GM19328 (cell line): ENCODE results near the gene HACD1.

ENCODE experiments used
- ATAC-seq: cut with Tn5 transposase; IDR thresholded peaks from one replicate; pipeline ENCODE4 v1.9.1; 2021; ENCODE audit warnings: mild to moderate bottlenecking, moderate library complexity; ENCODE audit not compliant: unreplicated experiment

HACD1 gene, protein sequence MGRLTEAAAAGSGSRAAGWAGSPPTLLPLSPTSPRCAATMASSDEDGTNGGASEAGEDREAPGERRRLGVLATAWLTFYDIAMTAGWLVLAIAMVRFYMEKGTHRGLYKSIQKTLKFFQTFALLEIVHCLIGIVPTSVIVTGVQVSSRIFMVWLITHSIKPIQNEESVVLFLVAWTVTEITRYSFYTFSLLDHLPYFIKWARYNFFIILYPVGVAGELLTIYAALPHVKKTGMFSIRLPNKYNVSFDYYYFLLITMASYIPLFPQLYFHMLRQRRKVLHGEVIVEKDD

DNA sequence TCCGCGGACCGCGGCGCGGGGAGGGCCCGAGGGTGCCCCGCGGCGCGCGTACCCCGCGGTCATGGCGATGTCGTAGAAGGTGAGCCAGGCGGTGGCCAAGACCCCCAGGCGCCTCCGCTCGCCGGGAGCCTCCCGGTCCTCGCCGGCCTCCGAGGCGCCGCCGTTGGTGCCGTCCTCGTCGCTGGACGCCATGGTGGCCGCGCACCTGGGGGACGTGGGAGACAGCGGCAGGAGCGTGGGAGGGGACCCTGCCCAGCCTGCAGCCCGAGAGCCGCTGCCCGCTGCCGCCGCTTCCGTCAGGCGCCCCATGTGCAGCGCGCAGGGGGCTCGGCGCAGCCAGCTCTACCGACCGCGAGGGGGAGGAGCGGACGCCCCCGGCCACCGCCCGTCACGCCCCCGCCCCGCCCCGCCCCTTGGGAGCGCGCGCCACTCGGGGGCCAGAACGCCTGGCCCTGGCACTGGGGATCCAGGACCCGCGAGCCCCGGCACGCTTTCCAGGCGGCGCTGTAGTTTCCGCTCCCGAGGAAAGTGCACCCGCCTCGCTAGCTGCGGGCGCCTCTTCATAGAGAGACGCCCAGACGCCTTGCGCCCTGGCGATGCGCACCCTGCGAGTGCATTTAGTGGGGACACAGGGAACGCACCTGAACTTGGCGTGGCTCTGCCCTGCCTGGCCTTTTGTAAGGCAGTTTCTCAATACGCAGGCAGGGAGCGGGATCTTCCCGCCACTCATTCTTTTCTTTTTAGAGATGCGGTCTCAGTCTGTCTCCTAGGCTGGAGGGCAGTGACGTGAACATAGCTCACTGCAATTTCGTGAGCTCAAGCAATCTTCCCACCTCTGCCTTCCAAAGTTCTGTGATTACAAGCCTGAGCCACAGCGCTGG is at the start of gene HACD1:
TSS of gene HACD1 (minus strand) at position 344 of the 881 bp plus-strand sequence. CDS start at position 309, 35 bp downstream.
- peak; percentile 53 for ATAC-seq

DNA sequence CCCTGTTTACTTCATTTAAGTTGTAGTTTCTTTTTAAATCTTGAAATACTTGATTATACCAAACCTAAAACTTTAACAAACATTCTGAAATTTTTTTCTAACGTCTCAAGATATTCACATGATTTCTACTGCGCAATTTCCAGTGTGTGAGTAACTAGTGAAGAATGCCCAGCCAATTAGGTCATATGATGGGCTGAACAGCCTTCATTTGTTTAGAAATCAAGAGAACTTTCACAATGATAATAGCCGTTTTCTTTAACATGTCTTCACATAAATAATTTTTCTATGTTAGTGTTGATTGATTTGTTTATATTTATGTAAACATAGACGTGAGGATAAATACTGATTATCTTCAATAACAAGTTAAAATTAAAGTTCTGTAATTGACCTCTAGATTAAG is 48.6 kb upstream of the HACD1 start:
- no peak for ATAC-seq

DNA sequence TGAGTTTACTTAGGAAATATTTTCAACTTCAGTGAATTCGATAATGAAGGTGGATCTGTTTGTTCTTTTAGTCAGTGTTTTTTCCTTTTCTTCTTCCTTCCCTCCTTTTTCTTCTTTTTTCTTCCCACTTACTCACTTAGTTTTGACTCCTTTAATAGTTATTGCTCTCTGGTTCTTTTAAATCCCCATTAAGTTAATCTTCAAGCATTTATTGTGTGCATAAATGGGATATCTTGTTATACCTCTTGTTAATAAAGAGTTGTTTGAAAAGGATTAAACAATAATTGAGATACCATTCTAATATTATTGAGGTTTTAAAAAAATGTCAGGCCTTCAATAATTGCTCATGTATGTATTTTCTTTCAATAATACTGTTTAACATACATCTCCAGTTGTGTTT is 46.3 kb upstream of the HACD1 start:
- no peak for ATAC-seq

DNA sequence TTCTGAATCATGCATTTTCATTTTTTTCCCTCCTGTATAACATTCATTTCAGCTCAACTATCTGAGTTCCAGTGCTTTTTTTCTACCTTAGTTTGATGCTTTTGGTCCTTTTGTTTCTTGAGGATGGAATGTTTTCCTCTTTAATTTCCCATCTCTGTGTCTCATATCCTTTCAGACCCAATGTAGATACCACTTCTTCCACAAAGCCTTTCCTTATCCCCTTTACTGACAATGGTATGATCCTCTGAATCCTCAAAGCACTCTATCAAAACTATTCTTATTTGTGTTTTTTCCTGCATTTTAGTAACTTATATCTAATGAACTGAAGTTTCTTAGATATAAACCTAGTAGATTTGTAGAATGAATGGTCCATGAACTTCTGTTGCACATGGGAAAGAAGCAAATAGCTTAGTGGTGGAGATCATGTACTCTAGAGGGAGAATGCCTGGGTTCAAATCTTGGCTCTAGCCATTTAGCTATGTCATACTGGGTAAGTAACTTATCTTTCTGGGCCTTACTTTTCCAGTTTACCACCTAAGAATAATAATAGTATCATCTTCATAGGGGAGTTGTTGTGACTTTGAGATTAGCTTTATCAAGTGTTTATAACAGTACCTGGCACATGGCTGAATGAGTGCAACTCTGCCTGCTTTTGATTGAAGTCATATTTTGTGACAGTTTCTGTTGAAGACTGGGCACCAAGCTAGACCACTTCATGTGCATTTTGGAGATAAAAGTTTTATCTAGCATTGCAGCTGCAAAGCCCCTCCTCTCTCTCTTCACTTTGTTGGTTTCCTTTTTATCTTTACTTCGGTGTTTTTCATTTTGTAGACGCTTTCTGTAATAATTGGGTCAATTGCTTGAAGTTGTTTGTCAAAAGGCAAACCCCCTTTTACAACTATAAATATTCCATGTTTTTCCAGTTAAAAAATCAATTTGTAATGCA is 45.3 kb upstream of the HACD1 start:
- no peak for ATAC-seq

DNA sequence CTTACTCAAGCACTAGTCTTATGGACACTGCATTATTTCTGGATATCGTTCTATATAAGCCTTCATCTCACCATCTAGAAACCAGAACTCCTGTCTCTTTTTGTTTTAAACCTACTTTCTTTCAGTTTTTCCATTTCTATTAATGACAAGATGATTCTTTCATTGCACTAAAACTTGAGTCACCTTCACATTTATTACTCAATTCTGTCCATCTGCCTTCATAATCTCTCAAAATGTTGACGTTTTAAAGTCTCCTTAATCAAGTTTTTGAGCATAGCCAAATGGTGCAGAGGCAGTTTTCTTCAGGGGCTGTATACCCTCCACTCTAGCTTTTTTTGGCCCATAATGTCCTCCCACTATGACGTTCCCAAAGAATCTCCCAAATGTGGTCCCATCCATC is 44.3 kb upstream of the HACD1 start:
- ATAC-seq, result no peak

DNA sequence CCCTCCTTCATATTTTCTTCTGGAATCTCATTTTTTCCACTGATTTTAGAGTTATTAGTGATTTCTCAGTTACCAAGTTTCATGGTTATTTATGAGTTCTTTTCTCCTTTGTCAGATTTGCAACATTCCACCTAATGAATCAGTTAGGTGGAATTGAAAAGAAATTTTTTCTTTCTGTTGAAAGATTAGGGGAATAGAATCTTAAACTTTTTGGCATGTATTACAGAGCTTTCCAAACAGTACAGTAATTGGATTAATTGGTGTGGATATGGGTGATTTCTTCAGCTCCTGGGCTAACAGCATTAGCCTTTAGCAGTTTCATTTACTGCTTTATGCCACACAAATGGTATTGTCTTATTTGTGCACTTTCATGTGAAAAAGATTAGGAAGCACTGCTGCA is 43.7 kb upstream of the HACD1 start:
- ATAC-seq, result no peak

DNA sequence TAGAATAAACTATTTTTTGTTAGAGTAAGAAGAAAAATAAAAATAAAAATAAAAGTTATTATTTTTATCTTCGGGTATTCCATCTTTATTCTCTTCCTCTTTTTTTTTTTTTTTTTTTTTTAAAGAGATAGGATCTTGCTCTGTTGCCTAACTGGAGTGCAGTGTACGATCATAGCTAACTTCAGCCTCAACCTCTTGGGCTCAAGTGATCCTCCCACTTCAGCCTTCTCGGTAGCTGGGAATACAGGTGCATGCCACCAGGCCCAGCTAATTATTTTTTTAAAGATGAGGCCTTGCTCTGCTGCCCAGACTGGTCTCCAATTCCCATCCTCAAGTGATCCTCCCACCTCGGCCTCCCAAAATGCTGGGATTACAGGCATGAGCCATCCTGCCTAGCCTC is 42.2 kb upstream of the HACD1 start:
- ATAC-seq, result no peak

DNA sequence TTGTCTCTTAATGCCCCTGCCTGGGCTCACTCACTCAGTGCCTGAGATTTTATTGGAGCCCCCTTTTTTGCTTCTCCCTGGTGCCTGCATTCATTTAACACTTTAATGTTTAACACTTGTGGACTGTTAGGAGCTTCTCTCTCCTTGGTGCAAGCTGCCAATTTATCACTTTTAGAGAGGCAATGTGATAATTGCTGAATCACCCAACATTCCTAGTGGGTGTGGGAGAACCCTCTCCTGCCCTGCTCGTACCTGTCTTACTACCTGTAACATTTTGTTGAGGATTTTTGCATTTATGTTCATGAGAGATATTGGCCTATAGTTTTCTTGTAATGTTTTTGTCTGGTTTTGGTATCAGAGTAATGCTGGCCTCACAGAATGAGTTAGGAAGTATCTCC is 39.9 kb upstream of the HACD1 start:
- no peak for ATAC-seq

DNA sequence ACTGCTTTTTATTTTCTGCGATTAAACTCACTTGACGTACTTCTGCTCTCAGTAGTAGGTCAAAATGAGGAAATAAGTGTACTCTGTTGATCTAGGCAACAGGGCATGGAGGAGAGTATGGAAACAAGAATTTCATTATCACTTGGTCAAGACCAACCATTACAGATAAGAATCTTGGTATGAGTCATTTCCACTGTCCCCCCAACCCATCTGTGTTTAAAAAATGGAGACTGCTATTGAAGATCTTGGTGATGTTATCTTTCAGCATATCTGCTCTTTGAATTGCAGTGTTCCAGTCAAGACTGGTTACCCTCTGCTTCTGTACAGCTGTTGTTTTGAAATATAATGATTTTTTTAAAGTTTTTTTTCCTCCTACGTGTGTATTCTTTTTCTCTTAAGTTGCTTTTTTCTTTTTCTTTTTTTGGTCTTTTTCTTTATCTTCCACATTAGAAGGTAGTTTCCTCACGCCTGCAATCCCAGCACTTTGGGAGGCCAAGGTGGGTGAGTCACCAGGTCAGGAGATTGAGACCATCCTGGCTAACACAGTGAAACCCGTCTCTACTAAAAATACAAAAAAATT is 38.5 kb upstream of the HACD1 start:
- ATAC-seq, result peak; percentile 90

DNA sequence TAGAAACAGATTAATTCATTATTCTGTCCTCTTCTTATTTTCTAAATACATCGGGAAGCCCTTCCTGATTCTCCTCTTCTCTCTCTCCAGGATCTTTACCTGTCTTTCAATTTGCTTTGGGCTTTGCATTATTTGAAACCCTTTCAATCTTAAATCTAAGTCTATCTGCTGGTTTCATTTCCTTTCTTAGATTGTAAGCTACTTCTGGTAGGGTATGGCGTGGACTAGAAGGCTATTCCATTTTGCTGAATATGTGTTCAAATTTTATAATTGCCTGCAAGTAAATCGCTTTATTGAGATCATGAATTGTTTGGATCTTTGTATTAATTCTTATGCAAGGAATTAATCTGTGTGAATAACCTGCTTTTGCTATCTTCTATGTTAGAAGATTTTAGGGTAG is 37.8 kb upstream of the HACD1 start:
- peak; percentile 24 for ATAC-seq

DNA sequence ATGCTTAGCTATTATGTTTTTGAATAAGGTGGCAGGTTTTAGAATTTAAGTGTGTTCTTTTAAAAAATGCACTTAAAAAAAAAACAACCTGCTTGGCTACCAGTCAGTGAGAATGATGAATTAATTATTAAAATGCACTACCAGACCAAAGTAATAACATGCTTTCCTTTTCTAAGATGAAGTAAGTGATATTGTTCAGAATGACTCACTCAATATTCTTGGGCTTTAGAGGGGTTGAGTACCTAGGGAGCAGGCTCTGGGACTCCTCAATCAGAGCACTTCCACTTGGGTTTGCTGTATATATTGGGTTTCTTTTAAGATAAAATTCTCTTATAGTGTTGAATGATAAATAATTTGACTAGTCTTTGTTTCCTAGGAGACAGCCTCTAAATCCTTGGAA is 35.4 kb upstream of the HACD1 start:
- ATAC-seq, result no peak

DNA sequence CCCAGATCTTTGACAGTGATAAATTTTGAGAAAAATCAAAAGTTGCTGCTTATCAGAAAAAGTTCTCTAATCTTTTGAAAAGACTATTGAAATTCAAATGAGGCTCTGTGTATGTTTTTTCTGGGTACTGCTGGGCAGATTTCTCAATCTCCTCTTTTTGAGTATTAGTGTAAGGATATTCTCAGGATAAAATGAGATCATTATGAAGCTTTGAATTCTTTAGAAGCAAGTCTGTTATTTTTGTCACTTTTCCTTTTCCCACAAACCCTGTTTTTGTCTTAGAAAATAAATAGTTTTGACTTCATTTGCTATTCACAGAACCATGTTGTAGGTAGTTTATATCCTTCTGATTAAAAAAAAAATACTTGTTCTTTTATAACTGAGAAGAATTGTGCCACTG is 34.7 kb upstream of the HACD1 start:
- ATAC-seq, result no peak

DNA sequence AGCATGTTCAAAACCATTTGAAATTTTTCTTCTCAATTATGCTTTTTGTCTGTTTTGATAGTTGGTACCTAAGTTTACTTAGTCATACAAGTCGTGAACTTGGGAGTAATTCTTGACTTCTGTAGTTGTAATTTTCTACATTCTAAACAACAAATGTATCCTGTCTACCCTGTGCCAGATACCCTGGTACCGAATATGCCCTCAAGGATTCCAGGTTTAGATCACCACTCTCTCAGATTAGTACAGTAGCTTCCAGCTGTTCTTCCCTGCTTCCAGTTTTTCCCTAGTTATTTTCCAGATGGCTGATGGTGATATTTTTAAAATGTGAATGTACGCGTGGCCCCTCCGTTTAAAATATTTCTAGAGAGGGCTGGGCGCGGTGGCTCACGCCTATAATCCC is 33.2 kb upstream of the HACD1 start:
- ATAC-seq, result no peak

DNA sequence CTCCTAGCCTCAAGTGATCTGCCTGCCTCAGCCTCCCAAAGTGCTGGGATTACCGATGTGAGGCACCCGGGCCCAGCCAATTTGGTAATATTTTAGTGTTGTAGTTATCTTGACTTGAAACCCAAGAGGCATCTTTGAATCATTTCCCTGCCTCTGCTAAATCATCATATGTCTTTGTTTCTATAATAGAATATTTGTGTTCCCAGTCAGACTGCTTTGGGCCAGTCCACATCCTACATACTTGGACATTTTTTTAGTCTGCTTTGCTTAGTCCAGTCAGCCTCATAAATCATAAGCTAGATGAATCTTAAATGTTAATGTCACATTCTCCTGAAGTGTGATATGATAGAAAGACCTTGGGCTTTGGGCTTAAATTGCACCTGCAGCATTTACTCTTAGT is 32.7 kb upstream of the HACD1 start:
- no peak for ATAC-seq

DNA sequence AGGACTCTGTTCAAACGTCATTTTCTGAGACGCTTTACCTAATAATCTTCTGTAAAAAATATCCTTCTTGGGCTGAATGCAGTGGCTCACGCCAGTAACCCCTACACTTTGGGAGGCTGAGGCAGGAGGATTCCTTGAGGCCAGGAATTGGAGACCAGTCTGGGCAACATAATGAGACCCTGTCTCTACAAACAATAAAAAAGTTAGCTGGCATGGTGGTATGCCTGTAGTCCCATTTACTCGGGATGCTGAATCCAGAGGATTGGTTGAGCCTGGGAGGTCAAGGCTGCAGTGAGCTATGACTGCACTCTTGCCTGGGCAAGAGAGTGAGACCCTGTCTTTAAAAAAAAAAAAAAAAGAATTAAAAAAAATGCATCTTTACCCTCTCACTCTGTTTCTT is 31.9 kb upstream of the HACD1 start:
- ATAC-seq, result no peak

DNA sequence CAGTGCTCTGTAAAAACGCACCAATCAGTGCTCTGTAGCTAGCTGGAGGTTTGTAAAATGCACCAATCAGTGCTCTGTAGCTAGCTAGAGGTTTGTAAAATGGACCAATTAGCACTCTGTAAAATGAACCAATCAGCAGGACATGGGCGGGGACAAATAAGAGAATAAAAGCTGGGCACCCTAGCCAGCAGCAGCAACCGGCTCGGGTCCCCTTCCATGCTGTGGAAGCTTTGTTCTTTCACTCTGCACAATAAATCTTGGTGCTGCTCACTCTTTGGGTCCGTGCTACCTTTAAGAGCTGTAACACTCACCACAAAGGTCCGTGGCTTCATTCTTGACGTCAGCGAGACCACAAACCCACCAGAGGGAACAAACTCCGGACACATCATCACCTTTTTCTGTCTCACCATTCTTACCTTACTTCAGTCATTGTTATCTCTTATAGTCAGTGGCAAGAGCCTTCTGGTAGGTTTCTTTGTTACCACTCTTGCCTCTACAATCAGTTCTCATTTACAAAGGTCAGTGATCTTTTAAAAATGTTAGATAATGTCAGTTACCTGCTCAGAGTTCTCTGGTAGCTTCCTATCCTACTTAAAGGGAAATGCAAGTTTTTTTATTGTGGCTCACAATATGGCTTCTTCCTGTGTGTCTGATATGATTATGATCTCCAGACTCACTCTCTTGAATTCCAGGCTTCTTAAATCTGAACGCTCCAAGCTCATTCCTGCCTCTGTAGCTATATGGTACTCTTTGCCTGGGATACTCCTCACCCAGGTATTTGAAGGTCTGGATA is 31.3 kb upstream of the HACD1 start:
- ATAC-seq, result no peak

DNA sequence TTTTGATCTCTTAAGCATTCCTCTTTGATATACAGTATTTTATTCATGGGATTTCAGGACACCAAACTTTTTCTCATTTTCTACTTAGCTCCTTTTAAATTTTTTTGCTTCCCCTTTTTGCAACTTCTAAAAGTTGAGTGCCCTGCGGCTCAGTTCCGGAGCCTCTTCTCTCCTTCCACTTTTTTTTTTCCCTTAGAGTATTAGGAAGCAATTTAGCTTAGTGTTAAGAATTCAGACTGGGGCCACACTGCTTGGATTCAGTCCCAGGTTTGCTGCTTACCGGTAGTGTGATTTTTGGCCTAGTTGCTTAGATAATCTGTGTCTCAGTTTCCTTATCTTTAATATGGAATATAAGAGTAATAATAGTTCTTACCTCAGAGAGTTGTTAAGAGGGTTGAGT is 30.2 kb upstream of the HACD1 start:
- no peak for ATAC-seq

DNA sequence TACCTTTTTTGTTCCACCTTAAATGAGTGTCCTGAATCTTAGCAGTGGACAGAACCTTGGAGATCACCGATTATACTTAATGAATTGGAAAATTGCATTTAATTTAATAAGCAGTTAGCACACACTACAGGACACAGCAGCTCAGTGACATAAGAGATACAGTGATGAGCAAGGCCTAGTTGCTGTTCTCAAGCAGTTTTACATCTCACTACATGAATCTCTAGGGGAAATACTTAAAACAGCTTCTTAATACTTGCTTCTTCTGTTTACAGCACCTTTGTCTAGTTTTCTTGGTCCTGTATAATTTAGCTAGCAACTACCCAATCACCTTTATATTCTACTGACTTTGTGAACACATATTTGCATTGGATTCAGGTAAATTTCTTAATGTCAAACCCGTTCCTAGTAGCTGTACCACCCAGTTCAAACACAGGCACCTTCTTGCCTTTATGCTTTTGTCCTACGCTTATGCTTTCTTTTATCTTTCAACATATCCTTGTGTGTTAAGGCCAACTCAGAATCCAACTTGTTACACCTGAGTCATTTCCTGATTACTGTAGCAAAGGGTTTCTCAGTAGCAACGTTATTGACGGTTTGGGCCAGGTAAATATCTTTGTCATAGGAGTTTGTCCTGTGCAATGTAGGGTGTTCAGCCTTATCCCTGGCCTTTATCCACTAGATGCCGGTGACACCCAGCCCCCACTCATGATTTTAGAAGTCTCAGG is 28.6 kb upstream of the HACD1 start:
- ATAC-seq, result no peak

DNA sequence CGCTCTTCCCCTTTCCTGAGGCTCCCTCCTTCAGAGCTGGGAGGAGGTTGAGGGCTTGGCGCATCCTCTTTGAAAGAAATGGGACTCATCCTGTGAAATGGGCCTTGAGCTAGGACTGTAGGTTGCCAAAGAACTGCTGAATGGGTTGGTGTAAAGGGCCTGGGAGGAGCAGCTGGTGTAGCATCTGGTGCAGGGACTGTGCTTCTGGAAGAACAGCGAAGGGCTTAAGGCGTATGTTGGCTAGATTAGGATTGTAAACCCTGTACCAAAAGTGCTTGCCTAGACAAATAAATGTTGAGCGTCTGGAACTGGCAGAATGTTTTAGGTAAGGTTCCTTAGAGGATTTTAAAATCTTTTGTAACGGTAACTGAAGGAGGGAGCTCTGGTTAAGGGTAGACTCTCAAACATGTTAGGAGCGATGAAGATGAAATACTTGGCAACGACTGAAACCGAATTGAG is 27.3 kb upstream of the HACD1 start:
- ATAC-seq, result peak; percentile 24
